Measurements from ENCODE around the gene SLC2A3.
"Not testable (repeated sequence)": the region's sequence is repeated elsewhere in the genome, so short reads cannot be mapped to it uniquely, and the experiment has no call there.

The SLC2A3 gene

GRCh38 chr12:7948589-7949260 lies 12.7 kb upstream of the SLC2A3 start:
- ChIA-PET CTCF (interaction anchor here (0.6 to 1.1 kb wide), 2 partner anchors 11 to 45 kb away, joined by 4 read pairs; no protein-coding TSS in a partner anchor), POLR2A (no interaction called here)
- no peak for DNase-seq (ENCODE audit: extremely low spot score)
- TF ChIP-seq LEF1 (IDR thresholded peaks at IDR 0.05; ENCODE audit: borderline replicate concordance) (no peak), L3MBTL2 (conservative IDR thresholded peaks at IDR 0.05) (no peak), SUZ12 (IDR thresholded peaks at IDR 0.05) (no peak), ELF4 (IDR thresholded peaks at IDR 0.05) (no peak), FOXM1 (IDR thresholded peaks at IDR 0.05; ENCODE audit: borderline replicate concordance) (no peak), HDGF (IDR thresholded peaks at IDR 0.05; ENCODE audit: borderline replicate concordance) (no peak), TARDBP (IDR thresholded peaks at IDR 0.05) (no peak), PKNOX1 (IDR thresholded peaks at IDR 0.05) (no peak), FOXK2 (IDR thresholded peaks at IDR 0.05) (no peak), ZNF384 (IDR thresholded peaks at IDR 0.05) (no peak), CTBP1 (IDR thresholded peaks at IDR 0.05; ENCODE audit: borderline replicate concordance) (no peak), FOXA1 (IDR thresholded peaks at IDR 0.05) (no peak), BHLHE40 (IDR thresholded peaks at IDR 0.05; ENCODE audit: borderline replicate concordance) (no peak), NFRKB (IDR thresholded peaks at IDR 0.05) (no peak), SP1 (IDR thresholded peaks at IDR 0.05) (no peak), ARNT (IDR thresholded peaks at IDR 0.05) (no peak)

DNA sequence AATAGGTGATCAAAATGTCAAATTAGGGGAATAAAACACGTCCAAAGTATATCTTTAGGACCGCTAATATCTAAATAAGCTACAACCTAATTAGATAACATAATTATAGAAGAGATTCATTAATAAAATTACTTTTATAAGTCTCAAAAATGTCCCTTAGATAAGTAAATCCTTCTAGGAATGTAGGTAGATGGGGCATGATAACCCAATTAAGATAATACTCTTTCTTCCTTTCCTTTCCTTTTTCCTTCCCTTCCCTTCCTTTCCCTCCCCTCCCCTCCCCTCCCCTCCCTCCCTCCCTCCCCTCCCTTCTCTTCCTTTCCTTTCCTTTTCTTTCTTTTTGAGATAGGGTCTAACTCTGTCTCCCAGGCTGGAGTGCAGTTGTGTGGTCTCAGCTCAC lies 11.0 kb upstream of the SLC2A3 start:
- ChIA-PET CTCF (interaction anchor here (0.5 to 1.2 kb wide), 3 partner anchors 9 to 99 kb away, joined by 3 to 4 read pairs (median 3); no protein-coding TSS in a partner anchor), POLR2A (no interaction called here)
- TF ChIP-seq SUZ12 (IDR thresholded peaks at IDR 0.05) = no peak
- TF ChIP-seq FOXK2 (IDR thresholded peaks at IDR 0.05) = no peak
- TF ChIP-seq CTBP1 (IDR thresholded peaks at IDR 0.05; ENCODE audit: borderline replicate concordance) = no peak
- TF ChIP-seq FOXM1 (IDR thresholded peaks at IDR 0.05; ENCODE audit: borderline replicate concordance) = no peak
- no peak for TF ChIP-seq ZNF384 (IDR thresholded peaks at IDR 0.05)
- no peak for TF ChIP-seq HDGF (IDR thresholded peaks at IDR 0.05; ENCODE audit: borderline replicate concordance)
- no peak for TF ChIP-seq ELF4 (IDR thresholded peaks at IDR 0.05)
- no peak for TF ChIP-seq L3MBTL2 (conservative IDR thresholded peaks at IDR 0.05)
- TF ChIP-seq ARNT (IDR thresholded peaks at IDR 0.05) = no peak
- TF ChIP-seq NFRKB (IDR thresholded peaks at IDR 0.05) = no peak
- no peak for TF ChIP-seq FOXA1 (IDR thresholded peaks at IDR 0.05)
- no peak for TF ChIP-seq BHLHE40 (IDR thresholded peaks at IDR 0.05; ENCODE audit: borderline replicate concordance)
- TF ChIP-seq TARDBP (IDR thresholded peaks at IDR 0.05) = no peak
- no peak for TF ChIP-seq LEF1 (IDR thresholded peaks at IDR 0.05; ENCODE audit: borderline replicate concordance)
- no peak for DNase-seq (ENCODE audit: extremely low spot score)

GRCh38 chr12:7944760-7945159 lies 8.8 kb upstream of the SLC2A3 start:
- CTCF ChIA-PET = interaction anchor here (0.7 kb wide), 1 partner anchor 11 kb away, joined by 3 read pairs; no protein-coding TSS in a partner anchor
- DNase-seq (ENCODE audit: extremely low spot score) = not testable (repeated sequence)
- POLR2A ChIA-PET = interaction anchor here (1.2 kb wide), 1 partner anchor 16 kb away, joined by 3 read pairs; no protein-coding TSS in a partner anchor

DNA sequence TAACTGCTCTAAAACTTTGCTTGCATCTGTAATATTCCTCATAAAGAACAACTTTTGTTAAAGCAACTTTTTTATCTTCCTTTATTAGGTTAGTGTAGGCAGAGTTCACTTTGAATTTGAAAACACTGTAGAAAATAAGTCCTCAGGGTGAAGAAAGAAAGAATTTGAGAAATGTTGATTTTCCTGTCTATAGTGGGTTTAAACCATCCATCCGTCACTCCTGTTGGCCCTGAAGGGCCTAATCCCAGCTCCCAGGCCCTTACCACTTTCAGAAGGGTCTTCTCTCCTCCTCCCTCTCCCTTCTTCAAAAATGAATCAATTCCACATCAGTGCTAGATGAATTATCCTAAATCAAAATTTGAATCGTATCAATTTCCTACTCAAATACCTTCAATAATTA lies 4.9 kb upstream of the SLC2A3 start:
- TF ChIP-seq CTBP1 (IDR thresholded peaks at IDR 0.05; ENCODE audit: borderline replicate concordance) (no peak), SUZ12 (IDR thresholded peaks at IDR 0.05) (no peak), PKNOX1 (IDR thresholded peaks at IDR 0.05) (no peak), ZNF384 (IDR thresholded peaks at IDR 0.05) (no peak), LEF1 (IDR thresholded peaks at IDR 0.05; ENCODE audit: borderline replicate concordance) (no peak), NFRKB (IDR thresholded peaks at IDR 0.05) (no peak), L3MBTL2 (conservative IDR thresholded peaks at IDR 0.05) (no peak), ELF4 (IDR thresholded peaks at IDR 0.05) (no peak), SP1 (IDR thresholded peaks at IDR 0.05) (no peak), BHLHE40 (IDR thresholded peaks at IDR 0.05; ENCODE audit: borderline replicate concordance) (no peak), TARDBP (IDR thresholded peaks at IDR 0.05) (no peak), FOXK2 (IDR thresholded peaks at IDR 0.05) (no peak), ARNT (IDR thresholded peaks at IDR 0.05) (no peak), HDGF (IDR thresholded peaks at IDR 0.05; ENCODE audit: borderline replicate concordance) (no peak), FOXM1 (IDR thresholded peaks at IDR 0.05; ENCODE audit: borderline replicate concordance) (no peak)
- ChIA-PET CTCF (interaction anchor here (0.6 kb wide), 1 partner anchor 86 kb away, joined by 3 read pairs; no protein-coding TSS in a partner anchor), POLR2A (no interaction called here)
- DNase-seq (ENCODE audit: extremely low spot score) = no peak

DNA sequence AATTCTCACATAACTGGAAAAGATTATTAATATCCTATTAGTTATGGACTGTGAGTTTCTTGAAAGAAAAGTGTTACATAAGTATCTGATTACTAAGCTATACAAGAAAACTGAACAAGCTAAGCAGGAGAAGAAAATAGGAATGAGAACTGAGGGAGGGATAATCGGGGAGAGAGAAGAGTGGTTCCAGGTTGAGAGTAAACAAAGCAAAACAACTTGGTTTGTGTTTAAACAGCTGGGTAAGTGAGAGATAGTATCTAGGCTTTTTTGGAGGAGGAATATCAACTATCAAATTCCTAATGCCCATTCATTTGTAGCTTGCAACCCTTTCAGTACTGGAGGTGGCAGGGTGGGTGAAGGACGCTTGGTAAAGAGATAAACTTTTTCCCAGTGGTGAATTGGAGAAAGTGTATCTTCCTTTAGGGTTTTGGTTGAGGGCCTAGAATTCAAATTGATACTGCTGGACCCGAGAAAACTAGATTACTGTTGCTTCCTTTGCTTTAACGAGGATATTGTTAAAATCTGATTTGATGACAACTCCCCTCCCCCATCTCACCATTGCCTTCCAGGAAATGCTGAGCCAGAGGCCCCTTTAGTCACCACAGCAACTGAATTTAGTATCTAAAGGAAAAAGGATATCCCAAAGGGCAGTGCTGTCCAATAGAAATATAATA lies 2.0 kb upstream of the SLC2A3 start:
- CTCF ChIA-PET = interaction anchor here (0.5 to 1.0 kb wide), 5 partner anchors 9 to 22 kb away, joined by 3 to 4 read pairs (median 4); no protein-coding TSS in a partner anchor

GRCh38 chr12:7934889-7935492 lies 996 bp downstream of the SLC2A3 start:
- POLR2A ChIA-PET = interaction anchor here (0.8 to 6.2 kb wide), 2 partner anchors 26 to 36 kb away, joined by 3 to 43 read pairs; no protein-coding TSS in a partner anchor
- DNase-seq (ENCODE audit: extremely low spot score) = no peak
- CTCF ChIA-PET = interaction anchor here (1.1 to 2.9 kb wide), 3 partner anchors 25 to 36 kb away, joined by 6 to 21 read pairs (median 8); no protein-coding TSS in a partner anchor
- no peak for TF ChIP-seq ZNF384 (IDR thresholded peaks at IDR 0.05)
- no peak for TF ChIP-seq PKNOX1 (IDR thresholded peaks at IDR 0.05)
- TF ChIP-seq BHLHE40 (IDR thresholded peaks at IDR 0.05; ENCODE audit: borderline replicate concordance) = no peak
- TF ChIP-seq FOXK2 (IDR thresholded peaks at IDR 0.05) = no peak
- TF ChIP-seq SUZ12 (IDR thresholded peaks at IDR 0.05) = no peak
- no peak for TF ChIP-seq NFRKB (IDR thresholded peaks at IDR 0.05)
- no peak for TF ChIP-seq LEF1 (IDR thresholded peaks at IDR 0.05; ENCODE audit: borderline replicate concordance)
- TF ChIP-seq SP1 (IDR thresholded peaks at IDR 0.05) = no peak
- no peak for TF ChIP-seq FOXA1 (IDR thresholded peaks at IDR 0.05)
- TF ChIP-seq TARDBP (IDR thresholded peaks at IDR 0.05) = no peak
- TF ChIP-seq CTBP1 (IDR thresholded peaks at IDR 0.05; ENCODE audit: borderline replicate concordance) = no peak
- TF ChIP-seq HDGF (IDR thresholded peaks at IDR 0.05; ENCODE audit: borderline replicate concordance) = no peak
- no peak for TF ChIP-seq ARNT (IDR thresholded peaks at IDR 0.05)
- TF ChIP-seq L3MBTL2 (conservative IDR thresholded peaks at IDR 0.05) = no peak

More for the DNA sequence above, 2.0 kb upstream of the SLC2A3 start:
- TF ChIP-seq CTBP1 (IDR thresholded peaks at IDR 0.05; ENCODE audit: borderline replicate concordance) = no peak
- DNase-seq (ENCODE audit: extremely low spot score) = no peak
- POLR2A ChIA-PET = interaction anchor here (6.2 kb wide), 1 partner anchor 23 kb away, joined by 43 read pairs; no protein-coding TSS in a partner anchor
